ENCODE results near the gene MAP1LC3B.

MAP1LC3B gene

DNA sequence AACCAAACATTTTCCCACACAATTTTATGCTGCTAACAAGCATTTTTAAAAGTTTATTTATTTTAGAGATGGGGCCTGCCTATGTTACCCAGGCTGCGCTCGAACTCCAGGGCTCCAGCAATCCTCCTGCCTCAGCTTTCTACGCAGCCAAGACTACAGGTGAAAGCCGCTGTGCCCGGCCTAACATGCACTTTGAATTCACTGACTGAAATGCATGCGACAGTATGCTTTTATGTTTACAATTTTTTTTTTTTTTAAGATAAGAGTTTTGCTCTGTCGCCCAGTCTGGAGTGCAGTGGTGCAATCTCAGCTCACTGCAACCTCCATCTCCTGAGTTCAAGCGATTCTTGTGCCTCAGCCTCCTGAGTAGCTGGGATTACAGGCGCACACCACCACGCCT, 47.8 kb downstream of the MAP1LC3B start:
- no peaks in the 10 kb centered on the region for H4K20me1 ChIP-seq (ENCODE audit: insufficient read depth, low read length)
- H3K79me2 ChIP-seq (ENCODE audit: insufficient read depth, low read length) = no peaks in the 10 kb centered on the region
- H3K27ac ChIP-seq (ENCODE audit: low read depth, low read length, poor library complexity, severe bottlenecking) = no peak overlapping the region
- no peak overlapping the region for H3K4me3 ChIP-seq (ENCODE audit: low read depth, low read length, poor library complexity, severe bottlenecking)
- no peak overlapping the region for H2AFZ ChIP-seq (ENCODE audit: low read length)
- no peaks in the 10 kb centered on the region for H3K27me3 ChIP-seq (ENCODE audit: insufficient read depth, low read length)
- H3K36me3 ChIP-seq (ENCODE audit: insufficient read depth, low read length) = peaks cover 17% of the 10 kb centered on the region
- peaks cover 3% of the 10 kb centered on the region; the same call in 1 of the 2 replicates for H3K9me3 ChIP-seq (ENCODE audit: low read length)
- H3F3A ChIP-seq (ENCODE audit: insufficient read depth, low read length) = no peaks in the 10 kb centered on the region
- H3K9ac ChIP-seq (ENCODE audit: low read length) = no peak overlapping the region
- TF ChIP-seq, protein P1, sequence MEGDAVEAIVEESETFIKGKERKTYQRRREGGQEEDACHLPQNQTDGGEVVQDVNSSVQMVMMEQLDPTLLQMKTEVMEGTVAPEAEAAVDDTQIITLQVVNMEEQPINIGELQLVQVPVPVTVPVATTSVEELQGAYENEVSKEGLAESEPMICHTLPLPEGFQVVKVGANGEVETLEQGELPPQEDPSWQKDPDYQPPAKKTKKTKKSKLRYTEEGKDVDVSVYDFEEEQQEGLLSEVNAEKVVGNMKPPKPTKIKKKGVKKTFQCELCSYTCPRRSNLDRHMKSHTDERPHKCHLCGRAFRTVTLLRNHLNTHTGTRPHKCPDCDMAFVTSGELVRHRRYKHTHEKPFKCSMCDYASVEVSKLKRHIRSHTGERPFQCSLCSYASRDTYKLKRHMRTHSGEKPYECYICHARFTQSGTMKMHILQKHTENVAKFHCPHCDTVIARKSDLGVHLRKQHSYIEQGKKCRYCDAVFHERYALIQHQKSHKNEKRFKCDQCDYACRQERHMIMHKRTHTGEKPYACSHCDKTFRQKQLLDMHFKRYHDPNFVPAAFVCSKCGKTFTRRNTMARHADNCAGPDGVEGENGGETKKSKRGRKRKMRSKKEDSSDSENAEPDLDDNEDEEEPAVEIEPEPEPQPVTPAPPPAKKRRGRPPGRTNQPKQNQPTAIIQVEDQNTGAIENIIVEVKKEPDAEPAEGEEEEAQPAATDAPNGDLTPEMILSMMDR (IDR thresholded peaks at IDR 0.05; ENCODE audit: low read length) = no peak
- TF ChIP-seq EZH2 (IDR thresholded peaks at IDR 0.05; ENCODE audit: borderline replicate concordance, low read length) = no peak
- H3K9me2 ChIP-seq (ENCODE audit: low read depth, low read length) = no peaks in the 10 kb centered on the region
- no peak overlapping the region for H3K4me2 ChIP-seq (ENCODE audit: low read length)
- peaks cover 12% of the 10 kb centered on the region for H3K4me1 ChIP-seq (ENCODE audit: insufficient read depth, low read length, severe bottlenecking)

DNA sequence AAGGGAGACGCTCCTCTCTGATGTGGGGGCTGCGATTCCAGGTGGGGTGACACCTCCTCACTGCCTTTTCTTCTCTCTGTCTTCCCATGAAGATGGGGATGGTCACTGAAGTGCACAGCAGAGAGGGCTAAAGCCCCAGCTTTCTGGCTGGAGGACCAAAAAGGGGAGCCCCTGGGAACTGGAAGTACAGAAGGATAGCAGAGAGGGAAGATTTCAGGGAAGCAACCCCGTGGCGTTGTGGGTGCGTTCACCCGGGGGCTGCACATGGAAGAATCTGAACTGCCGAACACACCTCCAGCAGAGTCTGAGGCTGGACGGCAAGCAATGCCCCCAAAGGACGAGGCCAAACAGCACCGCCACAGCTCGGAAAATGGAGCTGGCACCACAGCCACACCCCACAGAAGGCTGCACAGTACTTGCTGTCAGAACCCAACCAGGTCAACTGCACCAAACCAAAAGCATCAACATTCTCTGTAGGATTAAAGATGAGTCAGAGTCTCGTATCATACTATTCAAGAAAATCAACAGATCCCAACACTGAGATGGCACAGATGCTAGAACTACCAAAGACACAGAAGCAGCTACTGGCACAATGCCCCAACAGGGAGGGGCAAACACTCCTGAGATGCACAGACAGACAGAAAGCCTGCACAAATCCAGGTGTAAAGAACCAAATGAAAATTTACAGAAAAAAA, 49.9 kb downstream of the MAP1LC3B start:
- Histone ChIP-seq H3K36me3 (ENCODE audit: insufficient read depth, low read length) (peaks cover 36% of the 10 kb centered on the region), H3K79me2 (ENCODE audit: insufficient read depth, low read length) (no peaks in the 10 kb centered on the region), H3K9ac (ENCODE audit: low read length) (no peak overlapping the region), H3K4me3 (ENCODE audit: low read depth, low read length, poor library complexity, severe bottlenecking) (no peak overlapping the region), H3K9me2 (ENCODE audit: low read depth, low read length) (no peaks in the 10 kb centered on the region), H3K27me3 (ENCODE audit: insufficient read depth, low read length) (no peaks in the 10 kb centered on the region), H3K27ac (ENCODE audit: low read depth, low read length, poor library complexity, severe bottlenecking) (no peak overlapping the region), H3K4me2 (ENCODE audit: low read length) (no peak overlapping the region), H3F3A (ENCODE audit: insufficient read depth, low read length) (no peaks in the 10 kb centered on the region), H2AFZ (ENCODE audit: low read length) (no peak overlapping the region), H3K9me3 (ENCODE audit: low read length) (peaks cover 3% of the 10 kb centered on the region; the same call in 1 of the 2 replicates), H3K4me1 (ENCODE audit: insufficient read depth, low read length, severe bottlenecking) (no peaks in the 10 kb centered on the region), H4K20me1 (ENCODE audit: insufficient read depth, low read length) (no peaks in the 10 kb centered on the region)
- TF ChIP-seq, protein P1 (IDR thresholded peaks at IDR 0.05; ENCODE audit: low read length) = no peak
- no peak for TF ChIP-seq EZH2 (IDR thresholded peaks at IDR 0.05; ENCODE audit: borderline replicate concordance, low read length)

DNA sequence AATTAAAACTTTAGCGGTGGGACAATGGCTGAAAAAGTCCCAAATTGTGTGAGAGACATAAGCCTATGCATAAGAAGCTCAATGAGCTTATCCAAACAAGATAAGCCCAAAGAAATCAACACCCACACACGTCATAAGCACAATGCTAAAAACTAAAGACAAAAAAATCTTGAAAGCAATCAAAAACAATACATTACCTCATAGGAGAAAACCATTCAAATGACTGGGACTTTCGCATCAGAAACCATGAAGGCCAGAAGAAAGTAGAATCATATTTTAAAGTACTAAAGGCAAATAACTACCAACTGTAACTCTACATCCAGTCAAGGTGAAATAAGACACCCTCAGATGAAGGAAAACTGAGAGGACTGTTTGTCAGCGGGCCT, 50.4 kb downstream of the MAP1LC3B start:
- no peaks in the 10 kb centered on the region for H3K79me2 ChIP-seq (ENCODE audit: insufficient read depth, low read length)
- H3K9ac ChIP-seq (ENCODE audit: low read length) = no peak overlapping the region
- no peaks in the 10 kb centered on the region for H4K20me1 ChIP-seq (ENCODE audit: insufficient read depth, low read length)
- no peak overlapping the region for H2AFZ ChIP-seq (ENCODE audit: low read length)
- TF ChIP-seq EZH2 (IDR thresholded peaks at IDR 0.05; ENCODE audit: borderline replicate concordance, low read length) = no peak
- TF ChIP-seq, protein P1 (IDR thresholded peaks at IDR 0.05; ENCODE audit: low read length) = no peak
- H3K27me3 ChIP-seq (ENCODE audit: insufficient read depth, low read length) = no peaks in the 10 kb centered on the region
- no peaks in the 10 kb centered on the region for H3K4me1 ChIP-seq (ENCODE audit: insufficient read depth, low read length, severe bottlenecking)
- H3F3A ChIP-seq (ENCODE audit: insufficient read depth, low read length) = no peaks in the 10 kb centered on the region
- H3K9me3 ChIP-seq (ENCODE audit: low read length) = peaks cover 3% of the 10 kb centered on the region; the same call in 1 of the 2 replicates
- H3K9me2 ChIP-seq (ENCODE audit: low read depth, low read length) = no peaks in the 10 kb centered on the region
- no peak overlapping the region for H3K4me3 ChIP-seq (ENCODE audit: low read depth, low read length, poor library complexity, severe bottlenecking)
- no peak overlapping the region for H3K27ac ChIP-seq (ENCODE audit: low read depth, low read length, poor library complexity, severe bottlenecking)
- H3K36me3 ChIP-seq (ENCODE audit: insufficient read depth, low read length) = peaks cover 41% of the 10 kb centered on the region
- no peak overlapping the region for H3K4me2 ChIP-seq (ENCODE audit: low read length)

Measured in OCI-LY1 (cell line).